Uterus (tissue), 2 donors: ENCODE measurements around the gene EHD1.

Experiments
- POLR2A ChIP-seq, 2 donors: fragments of 450-650 bp; IDR thresholded peaks; one replicate each; pipeline ENCODE4 v1.6.1; 2016; ENCODE audit warnings: antibody characterized with exemption in 2 of 2, mild to moderate bottlenecking in 1 of 2, moderate library complexity in 1 of 2
- TF ChIP-seq, protein P1 (sequence below), 4 experiments: fragments of 200-600 bp in 2 of 4; fragments of 450-650 bp in 2 of 4; sonication (generic) in 2 of 4; IDR thresholded peaks; one replicate each; pipeline ENCODE4 v1.5.1; 2016 to 2019; ENCODE audit warnings: antibody characterized with exemption in 4 of 4, mild to moderate bottlenecking in 2 of 4, moderate library complexity in 1 of 4

DNA sequence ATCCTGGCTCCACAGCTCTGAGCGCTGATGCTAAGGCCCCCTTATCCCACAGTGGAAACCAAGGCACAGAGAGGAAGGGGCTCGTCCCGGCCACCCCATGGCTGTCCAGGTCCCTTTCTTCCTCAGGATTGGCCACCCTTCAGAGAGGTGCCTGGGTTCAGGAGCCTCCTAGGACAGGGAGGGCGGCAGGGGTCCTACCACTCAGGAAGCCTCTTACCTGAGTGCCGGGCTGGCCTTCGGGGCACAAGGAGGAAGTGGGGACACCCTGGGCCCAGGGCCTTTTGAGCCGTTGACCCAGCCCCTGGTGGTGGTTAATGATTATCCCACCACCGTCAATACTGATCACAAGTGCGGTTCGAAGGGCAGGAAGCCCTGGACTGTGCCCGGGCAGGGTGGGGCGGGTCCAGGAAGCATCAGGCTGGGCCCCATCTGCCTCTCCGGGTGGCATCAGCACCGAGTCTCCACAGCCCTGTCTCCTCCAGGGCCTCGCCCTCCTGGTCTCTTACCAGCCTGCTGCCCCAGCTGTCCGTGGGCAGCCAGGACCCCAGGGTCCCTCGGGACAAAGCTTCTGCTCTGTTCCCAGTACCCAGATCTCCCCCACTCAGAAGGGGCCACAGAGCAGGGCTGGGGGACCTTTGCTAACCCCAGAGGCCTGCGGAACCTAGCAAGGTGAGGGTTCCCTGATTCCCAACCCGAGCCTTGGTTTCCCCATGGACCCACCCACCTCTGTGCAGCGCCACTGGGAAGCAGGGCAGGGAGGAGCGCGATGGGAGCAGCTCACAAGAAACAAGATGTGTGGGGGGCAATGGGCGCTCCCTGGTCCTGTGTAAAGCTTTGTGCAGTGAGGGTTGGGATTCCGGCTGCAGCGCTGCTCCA lies 15.0 kb upstream of the EHD1 start:
- TF ChIP-seq, protein P1, sequence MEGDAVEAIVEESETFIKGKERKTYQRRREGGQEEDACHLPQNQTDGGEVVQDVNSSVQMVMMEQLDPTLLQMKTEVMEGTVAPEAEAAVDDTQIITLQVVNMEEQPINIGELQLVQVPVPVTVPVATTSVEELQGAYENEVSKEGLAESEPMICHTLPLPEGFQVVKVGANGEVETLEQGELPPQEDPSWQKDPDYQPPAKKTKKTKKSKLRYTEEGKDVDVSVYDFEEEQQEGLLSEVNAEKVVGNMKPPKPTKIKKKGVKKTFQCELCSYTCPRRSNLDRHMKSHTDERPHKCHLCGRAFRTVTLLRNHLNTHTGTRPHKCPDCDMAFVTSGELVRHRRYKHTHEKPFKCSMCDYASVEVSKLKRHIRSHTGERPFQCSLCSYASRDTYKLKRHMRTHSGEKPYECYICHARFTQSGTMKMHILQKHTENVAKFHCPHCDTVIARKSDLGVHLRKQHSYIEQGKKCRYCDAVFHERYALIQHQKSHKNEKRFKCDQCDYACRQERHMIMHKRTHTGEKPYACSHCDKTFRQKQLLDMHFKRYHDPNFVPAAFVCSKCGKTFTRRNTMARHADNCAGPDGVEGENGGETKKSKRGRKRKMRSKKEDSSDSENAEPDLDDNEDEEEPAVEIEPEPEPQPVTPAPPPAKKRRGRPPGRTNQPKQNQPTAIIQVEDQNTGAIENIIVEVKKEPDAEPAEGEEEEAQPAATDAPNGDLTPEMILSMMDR (IDR thresholded peaks at IDR 0.05), result no peak
- no peak for TF ChIP-seq POLR2A (IDR thresholded peaks at IDR 0.05)
